GM19395 (cell line): ENCODE measurements around the gene UBE3C.
"Not testable (repeated sequence)": the region's sequence is repeated elsewhere in the genome, so short reads cannot be mapped to it uniquely, and the experiment has no call there.

Experiments
- ATAC-seq: cut with Tn5 transposase; IDR thresholded peaks from one replicate; pipeline ENCODE4 v1.9.1; 2021; ENCODE audit warnings: mild to moderate bottlenecking, moderate library complexity; ENCODE audit not compliant: unreplicated experiment

Gene UBE3C

DNA sequence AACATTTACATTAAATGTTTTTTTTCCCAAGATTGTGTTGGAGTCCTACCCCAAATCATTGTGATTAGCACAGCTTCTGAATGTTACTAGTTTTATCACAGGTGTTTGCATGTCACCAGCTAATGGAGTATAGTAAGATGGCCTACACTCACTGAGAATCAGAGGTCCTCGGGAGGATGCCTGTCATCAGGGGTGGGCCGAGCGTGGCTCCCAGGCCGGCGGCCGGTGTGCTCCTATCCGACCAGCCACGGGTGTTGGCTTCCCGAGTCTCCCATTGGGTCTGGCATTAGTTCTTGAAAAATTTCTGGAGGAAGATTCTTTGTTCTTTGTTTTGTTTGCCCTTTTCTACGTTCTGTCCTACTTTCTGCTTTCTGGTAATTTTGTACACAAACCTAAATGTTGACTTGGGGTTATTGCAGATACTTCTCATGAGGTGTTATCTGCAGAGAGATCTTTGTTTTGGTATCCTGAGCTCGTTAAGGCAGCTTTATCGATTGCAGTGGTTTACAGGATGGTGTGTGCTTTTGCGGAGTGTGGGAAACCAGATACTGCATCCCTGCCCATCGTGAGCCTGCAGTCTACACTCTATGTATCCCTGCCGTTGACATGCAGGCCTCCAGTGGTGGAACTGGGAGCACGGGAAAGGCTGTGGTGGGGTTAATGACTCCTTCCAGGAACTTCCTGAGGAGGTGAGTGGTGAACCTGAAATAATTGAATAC is 130.8 kb downstream of the UBE3C start:
- no peak for ATAC-seq

DNA sequence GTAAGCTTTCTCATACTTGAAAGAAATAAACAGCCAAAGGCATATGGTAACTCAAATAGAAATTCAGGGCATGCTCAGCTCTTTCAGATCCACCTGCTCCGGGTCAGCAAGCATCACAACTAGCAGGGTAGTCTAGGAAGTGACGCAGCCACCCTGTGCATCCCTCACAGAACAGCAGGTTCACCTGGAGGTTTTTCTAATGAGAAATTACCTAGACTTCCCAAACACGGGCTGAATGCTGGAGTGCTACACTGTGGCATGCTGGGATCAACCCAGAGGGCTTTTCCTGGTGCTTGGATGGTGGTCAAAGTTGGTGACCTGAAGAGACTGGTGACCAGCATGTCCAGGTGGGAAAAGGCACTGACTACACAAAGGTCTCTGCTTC is 131.3 kb downstream of the UBE3C start:
- no peak for ATAC-seq

DNA sequence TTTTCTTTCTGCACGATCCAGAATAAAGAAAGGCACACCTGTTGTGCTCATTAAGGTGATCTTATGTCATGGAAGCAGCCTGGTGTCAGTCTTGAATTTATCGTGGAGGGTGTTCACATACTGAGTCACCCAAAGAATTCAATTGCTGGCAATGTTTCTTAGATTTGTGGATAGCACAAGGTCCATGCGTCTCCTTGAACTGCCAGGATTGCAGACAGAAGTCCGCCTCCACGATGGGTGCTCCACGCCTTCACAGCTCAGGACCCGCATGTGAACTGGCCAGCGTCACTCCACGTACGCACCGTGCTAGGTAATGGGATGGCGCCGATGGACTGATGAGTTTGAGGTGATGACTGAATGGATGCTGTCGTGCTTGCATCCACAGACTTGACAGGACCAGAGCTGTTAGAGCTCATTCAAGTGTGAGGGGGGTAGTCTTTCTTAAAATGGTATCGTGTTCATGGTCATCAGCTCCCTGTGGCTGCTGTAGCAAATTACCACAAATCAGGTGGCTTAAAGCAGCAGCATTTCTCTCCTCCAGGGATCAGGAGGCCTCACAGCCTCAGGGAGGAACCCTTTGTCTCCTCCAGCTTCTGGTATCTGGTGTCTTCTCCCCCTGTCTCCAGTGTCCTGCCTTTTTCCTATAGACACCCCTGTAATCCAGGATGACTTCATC is 132.7 kb downstream of the UBE3C start:
- no peak for ATAC-seq

DNA sequence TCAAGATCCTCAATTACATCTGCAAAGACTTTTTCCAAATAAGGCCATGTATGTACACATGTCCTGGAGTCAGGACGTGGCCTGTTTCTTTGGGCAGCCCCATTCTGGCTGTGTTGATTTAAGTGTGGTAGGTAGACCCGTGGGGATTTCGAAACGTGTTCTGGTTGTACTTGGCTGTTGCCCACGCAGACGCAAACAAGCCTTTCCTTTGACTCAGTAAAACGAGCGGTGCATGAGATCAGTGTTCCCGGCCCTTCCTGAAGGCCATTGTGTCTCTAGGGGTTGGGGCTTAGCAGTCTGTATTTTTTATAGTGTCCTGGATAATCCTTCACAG is 133.2 kb downstream of the UBE3C start:
- ATAC-seq, result no peak

DNA sequence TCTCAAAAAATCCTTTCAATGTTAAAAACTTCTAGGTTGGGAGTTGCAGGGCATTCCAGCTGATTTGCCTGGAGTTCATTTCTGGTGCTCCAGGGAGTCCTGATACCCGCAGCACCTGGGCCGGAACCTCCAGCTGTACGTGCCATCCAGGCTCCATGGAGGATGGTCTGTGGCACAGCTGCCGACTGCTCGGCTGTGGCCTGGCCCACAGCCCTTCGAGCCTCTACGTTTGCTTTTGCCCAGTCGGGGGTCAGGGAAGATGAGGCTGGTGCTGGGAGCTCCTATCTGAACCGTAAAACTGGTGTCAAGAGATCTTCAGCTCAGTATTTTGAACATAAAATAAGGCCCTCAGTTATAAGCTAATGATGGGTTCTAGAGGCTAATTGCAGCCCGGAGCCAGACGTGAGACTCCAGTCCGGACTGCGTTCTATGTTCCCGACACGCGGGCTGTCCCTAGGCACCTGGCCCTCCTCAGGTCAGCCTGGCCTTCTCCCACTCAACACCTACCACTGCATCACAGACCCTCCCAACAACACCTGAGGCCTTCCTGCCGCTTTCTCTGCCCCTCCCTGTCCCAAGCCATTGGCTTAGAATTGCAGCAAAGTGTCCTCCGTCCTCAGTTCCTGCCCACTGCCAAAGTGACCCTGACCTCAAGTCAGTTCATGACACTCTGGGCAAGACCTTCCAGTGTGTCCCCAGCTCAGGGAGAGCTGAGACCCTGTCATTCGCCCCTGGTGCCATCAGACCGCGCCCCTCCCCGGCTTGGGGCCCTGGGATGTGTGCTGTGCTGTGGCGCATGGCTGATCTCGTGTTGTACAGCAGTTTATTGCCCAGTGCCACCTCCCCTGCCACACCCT is 133.9 kb downstream of the UBE3C start:
- ATAC-seq, result no peak

DNA sequence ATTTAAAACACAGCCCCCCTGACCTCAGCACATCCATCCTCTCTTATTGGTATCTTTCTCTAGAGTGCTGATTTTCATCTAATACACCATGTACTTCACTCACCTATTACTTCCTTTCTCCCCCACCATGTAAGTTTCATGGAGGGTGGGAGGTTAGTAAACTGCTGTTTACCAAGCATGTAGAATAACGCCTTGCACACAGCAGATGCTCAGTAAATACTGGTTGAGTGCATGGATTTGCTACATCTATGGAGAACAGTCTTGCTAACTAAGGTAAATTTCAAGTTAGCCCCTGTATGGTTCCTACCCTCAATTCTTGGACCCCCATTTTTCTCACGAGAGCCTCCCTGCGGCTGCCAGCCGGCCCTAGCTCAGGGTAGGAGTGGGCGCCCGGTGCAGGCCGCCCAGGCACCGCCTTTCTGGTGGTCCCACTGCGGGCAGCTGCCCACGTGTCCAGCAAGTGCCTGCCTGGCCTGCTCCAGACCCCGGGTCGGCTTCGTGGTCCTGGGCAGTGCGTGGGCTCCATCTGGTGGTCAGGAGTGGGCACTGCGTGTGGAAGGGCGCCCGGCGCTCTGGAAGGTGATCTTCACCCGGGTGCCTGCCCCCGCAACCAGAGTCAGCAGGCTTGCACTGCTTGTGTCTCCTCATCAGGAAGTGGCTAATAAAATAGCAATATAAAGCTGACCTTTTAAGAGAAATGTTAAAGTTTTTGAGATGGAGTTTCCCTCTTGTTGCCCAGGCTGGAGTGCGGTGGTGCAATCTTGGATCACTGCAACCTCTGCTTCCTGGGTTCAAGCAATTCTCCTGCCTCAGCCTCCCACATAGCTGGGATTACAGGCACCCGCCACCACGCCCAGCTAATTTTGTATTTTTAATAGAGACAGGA is 134.7 kb downstream of the UBE3C start:
- ATAC-seq, result peak; percentile 84

DNA sequence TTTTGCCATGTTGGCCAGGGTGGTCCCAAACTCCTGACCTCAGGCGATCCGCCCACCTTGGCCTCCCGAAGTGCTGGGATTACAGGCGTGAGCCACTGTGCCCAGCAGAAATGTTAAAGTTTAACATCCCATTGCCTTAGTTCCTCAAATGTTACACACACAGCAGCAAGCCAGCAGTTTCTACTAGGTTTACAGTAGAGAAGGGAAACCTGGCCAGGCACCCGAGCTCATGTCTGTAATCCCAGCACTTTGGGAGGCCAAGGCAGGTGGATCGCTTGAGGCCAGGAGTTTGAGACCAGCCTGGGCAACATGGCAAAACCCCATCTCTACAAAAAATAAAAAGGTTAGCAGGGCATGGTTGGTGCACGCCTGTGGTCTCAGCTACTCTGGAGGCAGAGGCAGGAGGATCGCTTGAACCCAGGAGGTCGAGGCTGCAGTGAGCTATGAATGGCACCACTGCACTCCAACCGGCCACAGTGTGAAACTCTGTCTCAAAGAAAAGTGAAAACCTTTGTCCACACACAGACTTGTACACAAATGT is 135.4 kb downstream of the UBE3C start:
- not testable (repeated sequence) for ATAC-seq

DNA sequence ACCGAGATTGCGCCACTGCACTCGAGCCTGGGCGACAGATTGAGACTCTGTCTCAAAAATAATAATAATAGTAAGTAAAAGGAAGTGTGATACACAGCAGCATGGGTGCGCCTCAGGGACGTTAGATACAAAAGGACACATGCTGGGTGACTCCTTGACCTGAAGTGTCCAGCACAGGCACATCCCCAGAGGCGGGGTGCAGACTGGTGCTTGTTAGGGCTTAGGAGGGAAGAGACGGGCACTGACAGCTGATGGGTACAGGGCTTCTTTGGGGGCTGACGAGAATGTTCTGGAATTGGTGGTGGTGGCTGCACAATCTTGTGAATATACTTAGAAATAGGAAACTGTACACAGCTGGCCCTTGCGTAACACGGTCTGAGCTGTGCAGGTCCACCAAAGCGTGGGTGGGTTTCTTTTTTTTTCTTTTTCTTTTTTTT is 136.3 kb downstream of the UBE3C start:
- no peak for ATAC-seq

DNA sequence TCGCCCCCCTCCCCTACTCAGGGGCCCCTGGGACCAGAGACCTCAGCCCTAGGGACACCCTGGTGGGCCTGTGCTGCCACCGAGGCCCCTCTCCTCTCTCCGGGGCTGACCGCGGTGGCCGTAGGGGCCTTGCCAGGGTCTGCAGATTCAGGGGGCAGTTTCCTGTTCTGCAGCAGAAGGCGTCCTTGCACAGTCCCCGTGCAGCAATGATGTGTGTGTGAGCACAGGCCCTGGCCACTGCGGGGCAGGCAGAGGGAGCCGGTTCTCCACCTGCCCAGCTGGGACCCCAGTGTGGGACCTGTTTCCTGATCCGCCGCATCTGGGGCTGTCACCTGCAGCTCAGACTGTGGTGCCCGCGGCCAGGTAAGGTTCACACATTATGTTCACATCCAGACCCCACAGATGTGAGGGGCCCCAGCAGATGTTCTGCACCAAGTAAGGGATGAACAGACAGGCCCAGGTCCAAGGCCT is 137.4 kb downstream of the UBE3C start:
- no peak for ATAC-seq

DNA sequence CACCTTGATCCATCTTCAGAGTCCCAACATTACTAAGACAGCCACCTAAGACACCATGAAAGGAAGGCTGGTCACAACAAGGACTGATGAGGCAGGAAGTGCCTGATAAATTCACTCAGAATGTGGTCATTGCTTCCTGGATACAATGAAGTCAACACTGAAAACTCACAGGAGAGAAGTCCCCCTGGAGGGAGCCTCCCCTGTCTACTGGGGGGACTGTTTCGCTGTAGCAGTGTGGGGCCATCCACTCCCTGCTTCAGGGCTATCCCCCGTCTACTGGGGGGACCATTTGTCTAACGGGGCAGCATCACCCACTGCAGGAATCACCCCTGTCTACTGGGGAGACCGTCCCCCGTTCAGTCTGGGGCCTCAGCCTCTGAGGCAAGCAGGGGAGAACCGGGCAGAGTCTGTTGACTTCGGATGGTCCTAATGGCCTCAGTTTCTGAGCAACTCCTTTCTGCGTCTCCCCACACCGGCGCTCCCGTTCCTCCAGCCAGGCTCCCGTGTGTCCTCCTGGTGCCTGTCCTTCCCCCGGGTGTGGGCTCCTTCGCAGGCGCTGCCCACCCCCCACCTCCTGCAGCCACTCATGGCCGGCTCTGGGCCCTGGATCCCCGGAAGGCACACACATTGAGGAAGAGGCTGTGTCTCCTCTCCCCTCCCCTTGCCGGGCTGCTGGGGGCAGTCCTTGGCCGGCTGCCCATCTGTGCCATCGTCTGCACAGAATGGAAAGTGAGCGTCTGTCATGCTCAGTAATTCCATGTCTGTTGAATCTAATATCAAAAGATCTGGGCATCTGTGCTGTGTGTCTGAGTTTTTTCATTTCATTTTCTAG is 138.2 kb downstream of the UBE3C start:
- ATAC-seq, result no peak

DNA sequence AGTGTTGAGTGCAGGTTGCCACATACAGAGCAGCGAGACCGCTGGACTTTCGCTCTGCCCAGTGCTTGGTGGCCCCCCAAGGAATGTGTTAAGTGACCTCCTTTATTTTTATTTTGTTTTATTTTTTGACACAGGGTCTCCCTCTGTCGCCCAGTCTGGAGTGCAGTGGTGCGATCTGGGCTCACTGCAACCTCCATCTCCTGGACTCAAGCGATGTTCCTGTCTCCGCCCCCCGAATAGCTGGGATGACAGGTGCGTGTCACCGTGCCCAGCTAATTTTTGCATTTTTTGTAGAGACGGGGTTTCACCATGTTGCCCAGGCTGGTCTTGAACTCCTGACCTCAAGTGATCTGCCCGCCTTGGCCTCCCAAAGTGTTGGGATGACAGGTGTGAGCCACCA is 138.8 kb downstream of the UBE3C start:
- not testable (repeated sequence) for ATAC-seq

DNA sequence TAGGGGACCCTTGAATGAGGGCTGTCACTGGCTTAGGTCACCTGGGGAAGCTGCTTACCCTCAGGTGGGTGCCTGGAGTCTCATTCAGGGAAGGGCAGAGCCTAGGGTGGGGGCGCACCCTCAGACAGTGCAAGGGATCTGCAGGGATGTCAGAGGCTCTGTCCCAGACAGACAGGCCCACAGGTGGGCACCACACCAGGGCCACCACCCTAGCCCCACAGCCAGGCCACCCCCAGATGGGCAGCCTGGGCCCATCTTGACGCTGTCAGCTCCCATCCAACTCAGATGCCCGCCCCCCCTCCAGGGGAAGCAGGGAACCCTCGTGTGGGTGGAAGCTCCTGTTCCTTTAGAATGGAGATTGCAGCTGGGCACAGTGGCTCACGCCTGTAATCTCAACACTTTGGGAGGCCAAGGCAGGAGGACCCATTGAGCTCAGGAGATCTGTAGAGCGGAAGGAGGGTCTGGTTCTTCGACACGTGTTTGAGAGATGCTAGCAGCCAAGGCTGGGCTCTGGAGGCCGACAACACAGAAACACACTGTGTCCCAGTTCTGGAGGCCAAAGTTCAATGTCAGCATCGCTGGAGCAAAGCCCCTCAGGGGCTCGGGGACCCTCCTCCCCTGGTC is 139.6 kb downstream of the UBE3C start:
- ATAC-seq, result no peak

DNA sequence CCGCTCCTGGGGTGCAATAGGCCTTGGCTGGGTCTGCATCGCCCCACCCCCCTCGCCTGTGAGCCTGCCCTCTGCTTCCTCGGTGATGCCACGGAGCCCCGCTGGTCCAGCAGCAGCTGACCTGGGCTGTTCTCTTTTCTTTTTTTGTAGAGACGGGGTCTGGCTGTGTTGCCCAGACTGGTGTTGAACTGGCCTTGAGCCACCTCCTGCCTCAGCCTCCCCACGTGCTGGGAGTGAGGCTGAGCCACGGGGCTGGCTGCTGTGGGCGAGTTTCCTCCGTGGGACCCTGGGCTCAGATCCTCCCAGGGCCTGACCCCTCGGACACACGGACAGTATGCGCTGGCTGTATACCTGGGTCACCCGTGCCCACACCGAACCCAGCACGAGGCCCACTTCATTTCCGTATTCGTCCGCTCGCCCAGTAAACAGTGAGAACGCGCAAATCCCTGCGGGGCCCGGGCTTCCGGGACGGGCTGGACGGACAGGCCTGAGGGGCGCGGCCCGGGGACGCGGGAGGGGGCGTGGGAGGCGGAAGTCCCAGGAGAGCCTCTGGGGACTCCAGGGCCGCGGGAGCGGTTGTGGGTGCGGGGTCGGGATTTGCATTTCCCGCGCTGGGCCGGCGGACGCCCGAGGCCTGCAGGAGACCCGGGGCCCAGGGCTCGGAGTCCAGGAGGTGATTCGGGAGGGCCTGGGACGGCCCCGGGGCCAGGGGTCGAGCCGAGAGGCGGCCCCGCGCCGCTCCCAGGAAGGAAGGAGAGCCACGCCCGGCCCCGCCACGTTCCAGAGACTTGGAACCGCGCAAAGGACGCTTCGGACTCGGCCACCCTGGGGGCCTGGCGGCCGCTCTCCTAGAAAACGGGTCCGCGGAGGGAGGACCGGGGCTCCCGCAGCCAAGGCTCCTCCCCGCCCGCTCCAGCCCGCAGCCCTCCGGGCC is 140.3 kb downstream of the UBE3C start:
- no peak for ATAC-seq

DNA sequence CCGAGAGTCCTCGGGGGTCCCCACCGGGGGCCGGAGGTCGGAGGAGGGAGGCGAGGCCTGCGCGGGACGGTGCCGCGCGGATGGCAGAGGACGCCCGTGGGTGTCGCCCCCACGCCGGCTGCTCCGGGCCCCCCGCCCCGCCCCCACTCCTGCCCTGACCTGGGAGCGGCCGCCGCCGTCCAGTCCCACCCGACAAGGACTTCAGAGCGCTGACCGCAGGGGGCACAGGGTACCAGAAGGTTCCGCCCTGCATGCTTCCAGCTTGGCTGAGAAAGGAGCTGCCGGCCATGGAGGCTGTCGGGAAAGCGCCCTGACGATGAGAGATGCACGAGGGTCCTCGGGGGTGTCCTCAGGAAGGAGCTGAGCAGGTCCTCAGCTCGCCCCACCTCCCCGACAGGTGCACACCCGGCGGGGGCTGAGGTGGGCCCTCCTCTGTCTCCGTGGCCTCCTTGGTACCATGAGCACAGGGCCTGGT is 141.1 kb downstream of the UBE3C start:
- no peak for ATAC-seq

DNA sequence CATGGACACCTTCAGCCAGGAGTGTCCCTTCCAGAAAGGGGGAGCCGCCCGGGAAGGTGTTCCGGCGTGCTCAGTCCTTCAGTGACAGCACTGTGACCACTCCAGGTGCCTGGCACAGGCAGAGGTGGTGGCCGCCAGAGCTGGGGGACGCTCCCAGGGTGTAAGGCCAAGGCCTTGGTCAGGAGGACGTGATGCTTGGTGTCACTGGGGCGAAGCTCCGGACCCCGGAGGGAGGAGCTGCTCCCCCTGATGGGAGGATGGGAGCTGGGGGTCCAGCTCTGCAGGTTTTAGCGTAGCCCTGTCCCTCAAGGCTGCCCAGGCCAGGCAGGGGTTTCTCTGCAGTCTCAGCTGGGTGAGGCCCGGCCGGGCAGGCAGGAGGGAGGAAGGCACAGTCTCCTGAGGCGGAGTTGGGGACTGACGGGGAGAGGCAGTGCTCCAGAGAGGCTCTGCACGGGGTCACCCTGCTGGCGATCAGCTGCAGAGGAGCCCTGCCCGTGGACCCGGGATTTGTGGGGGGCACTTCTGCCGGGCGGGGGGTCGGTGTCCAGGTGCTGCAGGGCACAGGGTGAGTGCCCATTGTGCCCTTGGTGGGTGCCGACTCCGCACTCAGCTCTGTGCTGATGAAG is 141.6 kb downstream of the UBE3C start:
- ATAC-seq, result no peak

DNA sequence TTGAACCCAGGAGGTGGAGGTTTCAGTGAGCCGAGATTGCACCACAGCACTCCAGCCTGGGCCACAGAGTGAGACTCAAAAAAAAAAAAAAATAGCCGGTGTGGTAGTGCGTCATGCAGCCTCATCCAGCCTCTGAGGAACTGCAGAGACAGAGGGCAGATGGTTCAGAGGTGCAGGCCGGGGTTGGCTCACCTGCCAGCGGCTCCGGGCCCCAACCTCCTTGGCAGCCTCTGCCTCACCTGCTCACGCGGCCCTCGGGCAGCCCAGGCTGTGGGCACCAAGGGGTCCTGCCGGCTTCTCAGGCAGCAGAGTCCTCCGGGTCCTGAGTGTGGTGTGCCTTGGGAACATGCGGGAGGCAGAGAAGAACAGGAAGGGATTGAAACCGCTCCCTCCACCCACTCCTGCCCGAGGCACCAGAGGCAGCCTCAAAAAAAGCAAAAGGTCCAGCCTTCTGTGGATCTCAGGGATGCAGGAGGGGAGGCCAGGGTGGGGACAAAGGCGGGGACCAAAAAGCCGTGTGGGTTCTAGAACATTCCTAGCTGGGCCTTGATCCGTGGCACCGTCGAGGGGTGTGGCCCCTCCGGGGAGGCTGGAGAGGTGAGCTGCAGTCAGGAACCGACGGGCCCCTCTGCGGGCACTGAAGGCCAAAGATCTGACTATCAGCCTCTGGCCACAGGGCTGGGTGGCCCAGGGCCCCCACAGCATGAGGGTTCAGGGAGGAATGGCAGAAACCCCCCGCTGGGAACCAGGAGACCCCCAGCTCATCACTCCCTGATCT is 142.7 kb downstream of the UBE3C start:
- no peak for ATAC-seq
